ENCODE data around the gene PANX3.

DNA sequence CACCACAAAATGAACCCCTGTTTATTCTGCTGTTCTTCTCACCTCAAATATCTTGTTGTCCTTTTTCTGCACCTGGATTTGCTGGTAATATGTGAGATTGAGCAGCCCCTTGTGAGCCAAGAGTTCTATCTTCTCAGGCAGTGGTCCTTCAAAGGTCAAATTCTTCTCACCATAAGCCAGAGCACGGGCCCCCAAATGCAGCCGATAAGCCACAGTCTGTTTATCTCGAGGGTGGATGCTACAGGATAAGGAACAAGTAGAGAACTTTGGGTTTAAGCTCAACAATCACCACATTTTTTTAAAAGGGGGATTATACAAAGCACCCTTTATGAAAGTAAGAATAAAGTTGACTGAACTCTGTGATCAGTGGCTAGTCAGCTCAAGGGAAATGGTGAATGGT, 27.3 kb downstream of the PANX3 start:
- TF ChIP-seq CTCF (IDR thresholded peaks at IDR 0.05; ENCODE audit: insufficient read depth, low read length, poor library complexity, severe bottlenecking): no peak
- TF ChIP-seq EZH2phosphoT487 (conservative IDR thresholded peaks at IDR 0.05; ENCODE audit: low read length): no peak
